ENCODE results near the gene PLVAP. TPM values are rescaled to one million over a fixed set of nuclear protein-coding genes. Genes with fewer than 3 reads are reported as not detected.

The PLVAP gene
- total RNA-seq, 2 donors from 2014 or later: 48.3 to 83.7 TPM

DNA sequence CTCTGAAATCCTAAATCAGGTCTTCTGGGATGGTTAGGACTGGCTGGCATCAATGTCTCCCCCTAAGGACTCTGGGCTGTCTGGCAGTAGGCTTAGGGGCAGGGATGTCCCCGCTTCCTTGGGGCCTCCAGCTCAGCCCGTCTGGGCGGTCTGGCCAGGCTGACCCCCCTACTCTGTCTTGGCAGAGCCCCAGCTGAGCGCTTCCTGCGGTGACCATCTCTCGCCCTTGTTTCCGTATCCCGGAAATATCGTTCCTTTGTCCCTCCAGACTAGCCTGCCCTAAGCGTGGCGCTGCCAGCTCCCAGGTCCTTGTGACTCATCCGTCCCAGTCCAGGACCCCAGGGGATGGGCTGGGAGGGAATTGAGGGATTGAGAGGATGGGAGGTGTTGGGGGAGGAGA lies 28.4 kb downstream of the PLVAP start:
- peak; percentile 74 for DNase-seq (ENCODE audit: low spot score)
- Histone ChIP-seq H3K4me3 (no peak overlapping the region), H3K36me3 (no peaks in the 10 kb centered on the region), H3K27ac (peak overlapping the region; percentile 61 to 63), H3K9me3 (no peaks in the 10 kb centered on the region), H3K27me3 (no peaks in the 10 kb centered on the region), H3K4me1 (peaks cover 0 to 47% of the 10 kb centered on the region in 2 donors)
- no peak for TF ChIP-seq CTCF (IDR thresholded peaks at IDR 0.05)

DNA sequence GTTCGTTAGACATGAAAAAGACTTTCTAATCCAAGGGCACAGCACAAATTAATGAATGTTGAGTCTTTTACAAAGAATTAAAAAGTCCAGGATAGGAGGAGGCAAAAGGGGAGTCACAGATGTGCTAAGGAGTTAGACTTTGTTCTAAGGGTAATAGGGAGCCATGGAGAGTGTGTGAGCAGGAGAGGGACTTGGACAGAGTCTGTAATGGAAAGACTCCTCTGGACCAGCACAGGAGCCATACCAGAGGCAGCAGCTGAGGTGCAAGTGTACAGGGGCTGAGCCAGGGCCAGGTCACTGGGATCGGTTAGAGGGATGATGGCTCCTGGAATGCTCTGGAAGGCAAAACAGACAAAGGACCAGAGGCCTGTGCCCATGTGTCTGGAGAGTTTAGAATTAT lies 29.3 kb downstream of the PLVAP start:
- no peaks in the 10 kb centered on the region for H3K27me3 ChIP-seq
- no peak for DNase-seq (ENCODE audit: low spot score)
- H3K9me3 ChIP-seq: no peaks in the 10 kb centered on the region
- no peak for TF ChIP-seq CTCF (IDR thresholded peaks at IDR 0.05)
- H3K27ac ChIP-seq: peak overlapping the region; percentile 63 to 66
- peaks cover 0 to 42% of the 10 kb centered on the region in 2 donors for H3K4me1 ChIP-seq
- no peak overlapping the region for H3K4me3 ChIP-seq
- no peaks in the 10 kb centered on the region for H3K36me3 ChIP-seq

- no peaks in the 10 kb centered on the region for H3K27me3 ChIP-seq
- no peaks in the 10 kb centered on the region for H3K9me3 ChIP-seq
- H3K27ac ChIP-seq: peak overlapping the region; percentile 63 to 66
- DNase-seq (ENCODE audit: low spot score): no peak
- no peak for TF ChIP-seq CTCF (IDR thresholded peaks at IDR 0.05)
- H3K36me3 ChIP-seq: no peaks in the 10 kb centered on the region
- no peak overlapping the region for H3K4me3 ChIP-seq
- peaks cover 0 to 37% of the 10 kb centered on the region in 2 donors for H3K4me1 ChIP-seq
These were observed 29.8 kb downstream of the PLVAP start for GRCh38 chr19:17347361-17347760.

DNA sequence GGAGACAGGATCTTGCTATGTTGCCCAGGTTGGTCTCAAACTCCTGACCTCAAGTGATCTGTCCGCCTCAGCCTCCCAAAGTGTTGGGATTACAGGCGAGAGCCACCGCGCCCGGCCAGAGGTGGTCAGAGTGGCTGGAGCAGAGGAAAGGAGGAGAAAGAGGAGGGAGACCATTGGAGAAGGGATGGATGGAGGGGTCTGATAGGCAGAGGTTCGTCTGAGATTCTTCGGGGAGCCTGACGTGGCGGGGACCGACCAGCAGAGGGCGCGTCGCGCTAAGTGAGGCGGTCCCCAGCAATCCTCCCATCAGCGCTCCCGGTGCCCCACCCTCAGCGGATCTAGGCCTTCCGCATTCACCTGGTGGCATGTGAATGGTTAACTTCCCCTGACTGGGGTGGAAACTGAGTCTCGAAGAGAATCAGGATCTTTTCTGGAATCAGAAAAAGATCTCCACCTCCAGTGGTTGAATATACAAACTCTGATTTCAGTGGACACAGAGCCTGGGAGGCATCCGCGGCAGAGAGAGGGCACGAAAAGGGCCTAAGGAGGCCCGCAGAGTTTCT lies 31.0 kb downstream of the PLVAP start:
- TF ChIP-seq CTCF (IDR thresholded peaks at IDR 0.05): peak; percentile 90 to 95
- DNase-seq (ENCODE audit: low spot score): peak; percentile 81
- no peaks in the 10 kb centered on the region for H3K9me3 ChIP-seq
- peak overlapping the region; percentile 63 to 66 for H3K27ac ChIP-seq
- H3K27me3 ChIP-seq: no peaks in the 10 kb centered on the region
- H3K4me1 ChIP-seq: peaks cover 0 to 36% of the 10 kb centered on the region in 2 donors
- H3K4me3 ChIP-seq: no peak overlapping the region
- no peaks in the 10 kb centered on the region for H3K36me3 ChIP-seq

DNA sequence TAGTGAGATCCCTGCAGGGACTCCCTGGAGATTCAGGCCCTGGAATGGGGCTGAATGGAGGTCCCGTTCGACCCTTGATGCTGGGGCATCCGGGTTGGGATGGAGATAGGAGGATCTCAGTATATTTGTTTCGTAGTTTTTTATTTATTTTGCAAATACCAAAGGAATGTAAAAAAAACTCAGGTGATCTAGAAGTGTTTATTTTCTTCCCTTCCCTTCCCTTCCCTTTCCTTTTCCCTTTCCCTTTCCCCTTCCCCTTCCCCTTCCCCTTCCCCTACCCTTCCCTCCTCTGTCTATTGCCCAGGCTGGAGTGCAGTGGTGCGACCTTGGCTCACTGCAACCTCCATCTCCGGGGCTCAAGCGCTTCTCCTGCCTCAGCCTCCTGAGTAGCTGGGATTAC lies 35.3 kb downstream of the PLVAP start:
- no peaks in the 10 kb centered on the region for H3K36me3 ChIP-seq
- H3K9me3 ChIP-seq: no peaks in the 10 kb centered on the region
- DNase-seq (ENCODE audit: low spot score): no peak
- no peak overlapping the region for H3K27ac ChIP-seq
- no peak overlapping the region for H3K4me3 ChIP-seq
- H3K27me3 ChIP-seq: no peaks in the 10 kb centered on the region
- H3K4me1 ChIP-seq: peaks cover 0 to 22% of the 10 kb centered on the region in 2 donors
- TF ChIP-seq CTCF (IDR thresholded peaks at IDR 0.05): no peak

- Histone ChIP-seq H3K4me1 (peaks cover 0 to 18% of the 10 kb centered on the region in 2 donors), H3K9me3 (no peaks in the 10 kb centered on the region), H3K27ac (no peak overlapping the region), H3K27me3 (no peaks in the 10 kb centered on the region), H3K36me3 (no peaks in the 10 kb centered on the region), H3K4me3 (no peak overlapping the region)
- DNase-seq (ENCODE audit: low spot score): no peak
- TF ChIP-seq CTCF (IDR thresholded peaks at IDR 0.05): no peak
These were observed 35.8 kb downstream of the PLVAP start for GRCh38 chr19:17341386-17341785.
